22Rv1 (cell line): Measurements from ENCODE around the gene PXYLP1.
"Not testable (repeated sequence)": the region's sequence is repeated elsewhere in the genome, so short reads cannot be mapped to it uniquely, and the experiment has no call there.

Experiments
- H3K27ac ChIP-seq: fragments of 450-650 bp; 2 replicates; pipeline ENCODE4 v1.5.1; 2017
- ZFX ChIP-seq: fragments of 450-650 bp; IDR thresholded peaks from 2 replicates; pipeline ENCODE4 v1.6.1; 2017; ENCODE audit warnings: antibody characterized with exemption, borderline replicate concordance
- TF ChIP-seq, protein P1 (sequence below): fragments of 450-650 bp; IDR thresholded peaks from 2 replicates; pipeline ENCODE4 v1.5.1; 2017; ENCODE audit warnings: mild to moderate bottlenecking

The PXYLP1 gene

DNA sequence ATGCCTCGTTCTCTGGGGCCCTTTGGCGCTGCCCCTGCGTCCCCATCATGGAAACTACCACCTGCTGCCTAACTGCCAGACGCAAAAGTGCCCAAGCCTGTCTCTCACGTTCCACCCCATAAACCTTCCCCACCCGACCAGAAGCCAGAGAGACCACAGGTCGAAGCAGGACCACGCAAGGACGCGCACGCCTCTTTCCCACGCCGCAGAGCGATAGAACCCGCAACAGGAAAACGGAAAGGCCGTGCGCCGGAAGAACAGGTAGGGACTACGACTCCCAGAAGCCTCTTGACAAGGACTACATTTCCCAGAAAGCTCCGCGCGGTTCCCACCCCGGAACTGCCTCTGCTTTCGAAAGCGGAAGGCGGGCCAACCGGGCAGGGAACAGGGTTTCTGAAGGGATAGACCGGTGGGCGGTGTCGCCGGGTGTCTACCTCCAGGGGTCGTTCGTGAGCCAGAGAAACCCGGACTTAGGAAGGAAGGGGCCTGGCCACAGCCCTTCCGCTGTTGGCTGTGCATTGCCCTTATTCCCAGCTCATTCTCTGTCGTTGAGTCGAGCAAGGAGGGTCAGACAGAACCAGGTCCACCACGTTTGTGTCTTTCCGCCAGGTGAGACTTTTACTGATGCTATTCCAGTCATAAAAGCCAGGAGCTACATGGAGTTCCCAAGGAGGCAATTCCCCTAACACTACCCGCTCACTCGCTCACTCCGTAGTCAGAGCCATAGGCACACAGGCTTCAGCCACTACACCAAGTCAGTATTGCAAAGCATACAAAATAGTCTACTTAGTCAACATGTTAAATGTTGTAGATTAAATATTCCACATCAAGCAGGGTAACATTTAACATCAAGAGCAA lies 80.1 kb downstream of the PXYLP1 start:
- H3K27ac ChIP-seq = peak overlapping the region; percentile 66
- TF ChIP-seq, protein P1, sequence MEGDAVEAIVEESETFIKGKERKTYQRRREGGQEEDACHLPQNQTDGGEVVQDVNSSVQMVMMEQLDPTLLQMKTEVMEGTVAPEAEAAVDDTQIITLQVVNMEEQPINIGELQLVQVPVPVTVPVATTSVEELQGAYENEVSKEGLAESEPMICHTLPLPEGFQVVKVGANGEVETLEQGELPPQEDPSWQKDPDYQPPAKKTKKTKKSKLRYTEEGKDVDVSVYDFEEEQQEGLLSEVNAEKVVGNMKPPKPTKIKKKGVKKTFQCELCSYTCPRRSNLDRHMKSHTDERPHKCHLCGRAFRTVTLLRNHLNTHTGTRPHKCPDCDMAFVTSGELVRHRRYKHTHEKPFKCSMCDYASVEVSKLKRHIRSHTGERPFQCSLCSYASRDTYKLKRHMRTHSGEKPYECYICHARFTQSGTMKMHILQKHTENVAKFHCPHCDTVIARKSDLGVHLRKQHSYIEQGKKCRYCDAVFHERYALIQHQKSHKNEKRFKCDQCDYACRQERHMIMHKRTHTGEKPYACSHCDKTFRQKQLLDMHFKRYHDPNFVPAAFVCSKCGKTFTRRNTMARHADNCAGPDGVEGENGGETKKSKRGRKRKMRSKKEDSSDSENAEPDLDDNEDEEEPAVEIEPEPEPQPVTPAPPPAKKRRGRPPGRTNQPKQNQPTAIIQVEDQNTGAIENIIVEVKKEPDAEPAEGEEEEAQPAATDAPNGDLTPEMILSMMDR = peak; percentile 81
- no peak for TF ChIP-seq ZFX

DNA sequence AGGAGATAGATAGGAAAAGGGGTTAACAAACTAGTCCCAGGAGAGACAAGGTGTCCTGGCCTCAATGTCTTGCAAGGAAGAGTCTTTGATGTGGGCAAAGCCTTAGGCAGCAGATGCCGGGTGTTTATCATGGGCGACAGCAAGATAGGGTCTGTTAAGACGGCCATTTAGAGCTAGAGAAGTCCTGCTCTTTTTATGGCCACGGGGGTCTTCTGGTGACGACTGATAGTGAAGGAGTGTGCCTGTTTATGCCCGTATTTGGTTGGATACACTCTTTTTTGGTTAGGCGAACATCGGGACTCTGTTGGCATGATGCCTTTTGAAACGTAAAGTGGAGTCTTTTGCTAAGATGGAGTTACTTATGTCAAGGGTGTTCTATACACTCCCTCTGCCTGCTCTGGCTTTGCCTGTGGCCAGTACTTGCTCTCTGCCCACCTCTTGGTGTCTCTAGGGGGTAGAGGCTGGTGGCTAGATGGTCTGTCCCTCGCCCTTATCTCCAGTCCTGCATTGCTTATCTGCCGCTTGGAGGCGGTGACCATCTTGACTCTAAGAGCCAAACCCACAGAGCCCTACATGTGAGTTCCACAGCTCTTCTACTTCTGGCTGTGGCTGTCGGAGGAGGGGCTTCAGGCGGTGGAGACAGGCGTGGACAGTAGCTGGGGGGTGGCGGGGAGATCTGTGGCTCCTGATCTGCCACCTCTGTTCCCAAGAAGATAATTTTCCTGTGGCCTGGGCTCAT lies 80.9 kb downstream of the PXYLP1 start:
- peak overlapping the region; percentile 66 for H3K27ac ChIP-seq
- TF ChIP-seq ZFX = no peak
- TF ChIP-seq, protein P1 = no peak

DNA sequence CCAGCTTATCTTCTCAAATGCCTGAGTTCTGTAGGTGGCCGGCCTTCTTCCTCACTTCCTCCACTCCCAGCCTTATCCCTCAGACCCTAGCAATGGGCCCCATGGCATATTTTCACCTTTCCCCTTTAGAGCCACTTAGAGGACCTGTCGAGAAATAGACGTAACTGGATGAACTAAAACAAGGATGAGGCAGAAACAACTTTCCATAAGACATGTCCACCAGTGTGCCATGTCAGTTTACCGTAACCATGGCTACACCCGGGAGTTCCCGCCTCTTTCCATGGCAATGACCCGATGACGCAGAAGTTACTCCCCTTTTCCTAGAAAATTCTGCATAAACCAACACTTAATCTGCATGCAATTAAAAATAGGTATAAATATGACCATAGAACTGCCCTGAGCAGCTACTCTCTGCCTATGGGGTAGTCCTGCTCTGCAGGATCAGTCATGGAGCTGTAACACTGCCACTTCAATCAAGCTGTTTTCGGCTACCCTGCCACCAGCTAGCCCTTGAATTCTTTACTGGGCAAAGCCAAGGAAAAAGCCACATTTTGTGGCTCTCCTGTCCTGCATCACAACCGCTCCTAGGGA lies 81.6 kb downstream of the PXYLP1 start:
- no peak for TF ChIP-seq ZFX
- TF ChIP-seq, protein P1 = no peak
- H3K27ac ChIP-seq = no peak overlapping the region

DNA sequence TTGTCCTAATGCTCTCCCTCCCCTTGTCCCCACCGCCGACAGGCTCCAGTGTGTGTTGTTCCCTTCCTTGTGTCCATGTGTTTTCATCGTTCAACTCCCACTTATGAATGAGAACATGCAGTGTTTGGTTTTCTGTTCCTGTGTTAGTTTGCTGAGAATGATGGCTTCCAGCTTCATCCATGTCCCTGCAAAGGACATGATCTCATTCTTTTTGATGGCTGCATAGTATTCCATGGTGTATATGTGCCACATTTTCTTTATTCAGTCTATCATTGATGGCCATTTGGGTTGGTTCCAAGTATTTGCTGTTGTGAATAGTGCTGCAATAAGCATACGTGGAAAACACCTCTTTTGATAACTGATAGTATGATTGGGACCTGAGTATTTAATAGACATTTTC lies 82.8 kb downstream of the PXYLP1 start:
- H3K27ac ChIP-seq = not testable (repeated sequence)

DNA sequence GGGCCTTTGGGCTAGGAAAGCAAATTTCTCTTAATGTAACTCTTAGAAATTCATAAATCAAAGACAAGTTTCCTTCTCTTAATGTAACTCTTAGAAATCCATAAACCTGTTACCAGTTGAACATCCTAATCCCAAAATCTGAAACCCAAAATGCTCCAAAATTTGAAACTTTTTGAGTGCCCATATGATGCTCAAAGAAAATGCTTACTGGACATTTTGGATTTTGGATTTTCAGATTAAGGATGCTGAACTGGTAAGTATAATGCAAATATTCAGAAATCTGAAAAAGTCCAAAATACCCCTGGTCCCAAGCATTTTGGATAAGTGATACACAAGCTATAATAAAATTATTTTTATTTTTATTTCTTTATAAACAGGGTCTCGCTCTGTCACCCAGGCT lies 85.2 kb downstream of the PXYLP1 start:
- TF ChIP-seq ZFX = no peak
- TF ChIP-seq, protein P1 = no peak

DNA sequence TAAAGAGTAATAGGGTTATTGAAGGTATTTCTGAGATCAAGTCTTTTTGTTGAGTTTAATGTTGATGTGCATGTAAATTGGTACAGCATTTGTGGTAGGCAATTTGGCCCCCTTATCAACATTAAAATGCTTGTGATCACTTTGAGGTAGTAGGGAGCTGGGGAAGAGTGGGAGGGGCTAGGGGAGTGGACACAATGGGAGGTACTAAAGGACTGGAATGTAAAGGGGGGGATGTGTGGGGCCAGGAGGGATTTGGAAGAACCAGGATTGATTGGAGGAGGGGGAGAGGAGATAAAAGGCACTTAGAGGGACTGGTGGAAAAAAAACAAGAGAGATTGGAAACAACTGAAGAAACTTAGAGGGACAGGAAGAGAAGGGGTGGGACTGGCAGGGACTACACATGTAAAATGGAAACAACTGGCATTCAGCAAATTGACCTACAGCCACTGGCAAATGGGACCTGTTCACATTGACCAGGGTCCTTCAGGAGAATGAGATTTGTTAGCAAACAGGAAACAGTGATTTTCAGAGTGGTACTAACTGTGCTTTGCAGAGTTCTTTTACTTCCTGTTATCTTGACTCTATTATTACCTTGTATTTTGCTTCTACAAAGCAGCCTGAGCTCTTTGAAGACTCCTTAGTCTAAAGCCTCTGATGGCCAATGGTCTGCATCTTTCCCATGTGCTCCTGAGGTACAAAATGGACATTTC lies 88.9 kb downstream of the PXYLP1 start:
- TF ChIP-seq, protein P1 = no peak
- TF ChIP-seq ZFX = no peak
- no peak overlapping the region for H3K27ac ChIP-seq

More for the DNA sequence above, 85.2 kb downstream of the PXYLP1 start:
- no peak overlapping the region for H3K27ac ChIP-seq

DNA sequence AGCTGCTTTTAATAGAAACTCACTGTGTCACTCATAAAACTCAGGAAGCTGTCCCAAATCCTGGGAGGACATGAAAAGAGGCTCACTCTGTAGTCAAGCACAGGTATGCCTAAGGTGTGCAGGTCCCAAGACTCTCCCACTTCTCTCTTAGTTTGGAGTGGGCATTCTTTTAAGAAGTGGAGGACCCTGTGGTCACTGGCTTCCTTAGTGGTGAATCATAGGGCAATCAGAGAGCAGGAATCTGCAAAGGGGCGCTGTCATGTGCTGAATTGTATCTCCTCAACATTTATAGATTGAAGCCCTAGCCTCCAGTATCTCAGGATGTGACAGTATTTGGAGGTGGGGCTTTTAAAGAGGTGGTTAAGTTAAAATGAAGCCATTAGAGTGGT lies 89.5 kb downstream of the PXYLP1 start:
- H3K27ac ChIP-seq = no peak overlapping the region
- no peak for TF ChIP-seq ZFX
- TF ChIP-seq, protein P1 = no peak
